Raji (cell line): ENCODE results near the gene PTPRN2.

ENCODE experiments used
- POLR2A ChIP-seq: IDR thresholded peaks from 2 replicates; pipeline ENCODE4 v1.6.1; 2011; ENCODE audit warnings: low read depth, low read length, control low read depth; ENCODE audit not compliant: insufficient read depth

Gene PTPRN2

DNA sequence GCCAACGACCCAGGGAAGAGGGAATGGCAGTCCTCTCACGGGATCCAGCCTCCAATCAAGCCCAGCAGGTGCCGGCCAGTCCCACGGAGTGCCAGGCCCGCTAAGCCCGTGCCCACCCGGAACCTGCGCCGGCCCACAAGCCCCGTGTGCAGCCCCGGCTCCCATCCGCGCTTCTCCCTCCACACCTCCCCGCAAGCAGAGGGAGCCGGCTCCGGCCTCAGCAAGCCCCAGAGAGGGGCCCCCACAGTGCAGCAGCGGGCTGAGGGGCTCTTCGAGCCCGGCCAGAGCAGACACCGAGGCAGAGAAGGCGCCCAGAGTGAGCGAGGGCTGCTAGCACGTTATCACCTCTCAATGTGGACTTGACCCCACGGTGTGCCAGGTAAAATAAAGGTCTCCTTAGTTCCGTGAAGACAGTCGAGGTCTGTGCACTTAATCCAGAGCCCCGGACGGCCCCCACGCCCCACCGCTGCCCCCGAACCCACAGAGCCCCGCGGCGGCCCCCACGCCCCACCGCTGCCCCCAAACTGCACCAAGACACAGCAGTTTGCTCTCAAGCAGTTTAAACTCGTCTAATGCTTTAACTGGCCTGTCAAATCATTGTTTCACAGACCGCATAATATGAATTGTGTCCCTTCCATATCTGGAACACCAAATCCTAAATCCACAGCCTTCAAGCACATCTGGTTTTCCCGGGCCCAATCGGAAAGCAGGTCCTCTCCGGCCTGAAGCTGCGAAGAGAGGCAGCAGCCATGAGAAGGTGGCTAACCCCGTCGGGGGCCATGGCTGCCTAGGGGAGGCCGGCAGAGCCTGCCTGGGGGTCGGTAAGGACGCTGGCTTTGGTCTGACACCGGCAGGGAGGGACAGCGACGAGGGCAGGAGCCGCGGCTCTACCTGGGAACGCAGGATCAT, 307.8 kb downstream of the PTPRN2 start:
- TF ChIP-seq POLR2A = no peak

- no peak for TF ChIP-seq POLR2A
Observed at GRCh38 chr7:158278745-158279320, 308.8 kb downstream of the PTPRN2 start.

- no peak for TF ChIP-seq POLR2A
Observed at GRCh38 chr7:158277219-158278141, 310.1 kb downstream of the PTPRN2 start.

DNA sequence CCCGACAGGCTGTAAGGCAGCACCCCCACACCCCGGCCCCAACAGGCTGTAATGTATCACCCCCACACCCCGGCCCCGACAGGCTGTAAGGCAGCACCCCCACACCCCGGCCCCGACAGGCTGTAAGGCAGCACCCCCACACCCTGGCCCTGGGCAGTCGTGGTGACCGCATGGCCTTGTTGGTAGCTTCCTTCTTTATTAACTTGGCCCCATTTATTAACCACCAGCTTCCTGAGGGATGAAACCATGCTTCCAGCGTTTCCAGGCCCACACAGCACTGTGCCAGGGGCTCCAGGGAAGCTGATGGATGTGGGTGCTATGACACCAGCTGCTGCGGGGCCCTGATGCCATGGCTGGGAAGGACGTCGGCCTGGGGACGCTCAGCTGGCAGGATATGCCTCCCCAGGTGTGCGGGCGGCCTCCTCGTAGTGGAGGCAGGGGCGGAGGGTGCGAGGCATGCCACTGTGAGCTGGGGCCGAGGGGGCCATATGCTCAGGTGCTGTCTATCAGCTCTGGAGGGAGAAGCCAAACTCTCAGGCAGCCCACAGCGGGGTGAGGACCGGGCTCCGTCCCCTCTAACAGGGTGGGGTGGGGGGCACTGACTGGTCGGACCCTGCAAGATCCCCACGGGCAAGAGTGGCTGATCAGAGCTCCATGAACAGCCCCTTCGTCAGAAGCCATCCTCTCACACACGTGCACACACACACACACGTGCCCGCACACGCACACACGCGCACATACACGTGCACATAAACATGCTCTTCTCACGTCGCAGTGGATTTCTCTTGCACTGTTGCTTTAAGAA, 311.0 kb downstream of the PTPRN2 start:
- TF ChIP-seq POLR2A = no peak

GRCh38 chr7:158275711-158276413, 311.8 kb downstream of the PTPRN2 start:
- no peak for TF ChIP-seq POLR2A

DNA sequence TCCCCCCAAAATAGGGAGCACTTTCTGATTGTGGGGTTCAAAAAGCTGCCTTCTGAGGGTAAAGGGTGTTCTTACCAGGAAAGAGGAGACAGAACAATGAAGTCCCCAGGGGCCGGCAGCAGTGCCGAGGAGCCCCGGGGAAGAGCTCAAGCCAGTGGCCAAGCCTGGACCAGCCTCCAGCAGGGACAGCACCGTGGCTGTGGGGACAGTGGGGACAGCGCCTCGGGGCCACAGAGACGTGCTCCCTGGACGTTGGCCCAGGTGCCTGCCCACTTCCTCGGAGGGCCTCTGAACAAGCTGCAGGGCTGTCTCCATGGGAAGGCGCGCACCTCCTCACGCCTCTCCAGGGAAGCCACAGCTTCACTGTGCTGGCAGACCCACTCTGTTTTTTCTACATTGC, 312.6 kb downstream of the PTPRN2 start:
- TF ChIP-seq POLR2A = no peak

DNA sequence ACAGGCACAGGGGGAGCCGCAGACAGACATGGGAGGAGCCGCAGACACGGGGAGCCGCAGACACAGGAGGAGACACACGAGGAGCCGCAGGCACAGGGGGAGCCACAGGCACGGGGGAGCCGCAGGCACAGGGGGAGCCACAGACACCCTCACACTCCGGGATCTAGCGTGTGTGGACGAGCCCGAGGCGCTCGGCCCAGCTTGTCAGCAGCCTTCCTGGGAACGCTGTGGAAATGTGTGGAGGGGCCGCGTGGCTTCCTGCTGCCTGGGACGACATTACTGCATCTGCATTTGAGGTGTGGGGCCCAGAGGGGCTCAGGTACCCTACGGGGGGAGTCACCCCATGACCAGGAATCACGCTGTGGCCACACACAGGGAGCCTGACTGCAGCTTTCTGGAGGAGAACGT, 313.2 kb downstream of the PTPRN2 start:
- TF ChIP-seq POLR2A = no peak

DNA sequence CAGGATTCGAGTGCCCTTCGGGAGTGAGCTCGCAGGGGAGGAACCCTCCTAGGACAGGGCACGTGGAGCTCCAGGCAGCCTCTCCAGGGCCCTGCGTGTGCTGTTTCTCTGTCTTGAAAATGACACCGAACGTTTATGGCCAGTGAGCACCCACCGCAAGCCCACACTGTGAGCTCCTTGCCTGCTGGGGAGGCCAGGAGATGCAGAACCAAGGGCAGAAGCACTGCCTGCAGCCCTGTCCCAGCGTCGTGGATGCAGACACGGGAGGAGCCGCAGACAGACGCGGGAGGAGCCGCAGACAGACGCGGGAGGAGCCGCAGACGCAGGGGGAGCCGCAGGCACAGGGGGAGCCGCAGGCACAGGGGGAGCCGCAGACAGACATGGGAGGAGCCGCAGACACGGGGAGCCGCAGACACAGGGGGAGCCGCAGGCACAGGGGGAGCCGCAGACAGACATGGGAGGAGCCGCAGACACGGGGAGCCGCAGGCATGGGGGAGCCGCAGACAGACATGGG, 314.4 kb downstream of the PTPRN2 start:
- TF ChIP-seq POLR2A = no peak

DNA sequence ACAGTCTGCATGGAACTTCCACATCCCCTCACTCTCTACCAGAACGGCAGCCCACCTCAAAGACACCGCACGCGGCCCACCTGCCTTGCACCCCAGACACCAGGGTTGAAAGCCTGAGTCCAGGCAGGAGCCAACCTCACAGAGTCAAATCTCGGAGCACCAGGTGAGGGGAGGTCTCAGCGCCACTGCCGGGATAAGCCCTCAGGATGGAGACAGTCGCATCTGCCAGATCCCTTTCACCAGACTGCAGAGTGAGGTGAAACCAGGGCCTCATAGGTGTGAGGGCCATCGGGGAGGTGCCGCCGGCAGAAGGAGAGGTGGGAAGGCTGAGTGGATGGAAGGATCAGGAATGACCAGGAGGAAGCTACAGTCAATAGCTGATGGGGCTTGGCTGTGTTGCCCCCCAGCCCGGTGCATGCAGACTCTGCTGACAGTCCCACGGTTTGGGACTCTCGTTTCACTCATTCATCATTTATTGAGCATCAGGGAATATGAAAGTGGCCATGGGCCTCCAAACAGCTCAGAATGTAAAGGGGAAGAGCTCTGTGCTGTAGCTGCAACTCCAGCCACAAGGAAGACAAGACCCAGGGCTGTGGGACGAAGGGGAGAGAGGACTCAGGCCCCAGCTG, 315.0 kb downstream of the PTPRN2 start:
- no peak for TF ChIP-seq POLR2A

GRCh38 chr7:158272091-158272490, 315.5 kb downstream of the PTPRN2 start:
- TF ChIP-seq POLR2A = no peak

DNA sequence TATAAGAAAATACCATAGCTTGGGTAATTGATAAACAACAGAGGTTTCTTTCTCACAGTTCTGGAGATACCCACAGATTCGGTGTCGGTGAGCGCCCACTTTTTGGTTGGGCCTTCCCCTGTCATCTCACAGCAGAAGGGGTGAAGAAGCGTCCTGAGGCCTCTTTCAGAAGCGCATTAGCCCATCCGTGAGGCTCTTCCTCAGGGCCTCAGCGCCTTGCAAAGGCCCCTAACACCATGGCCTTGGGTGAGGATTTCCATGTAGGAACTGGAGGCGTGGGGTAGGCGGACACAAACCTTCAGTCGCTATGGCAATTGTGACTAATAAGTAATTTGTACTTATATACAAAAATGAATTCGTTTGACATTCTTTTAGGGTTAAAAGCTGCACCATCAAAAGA, 316.0 kb downstream of the PTPRN2 start:
- TF ChIP-seq POLR2A = no peak

GRCh38 chr7:158270856-158271413, 316.7 kb downstream of the PTPRN2 start:
- no peak for TF ChIP-seq POLR2A

GRCh38 chr7:158270106-158270775, 317.4 kb downstream of the PTPRN2 start:
- TF ChIP-seq POLR2A = no peak
